BE2C (cell line): ENCODE results near the gene ATP1B3.
"Not testable (repeated sequence)": the region's sequence is repeated elsewhere in the genome, so short reads cannot be mapped to it uniquely, and the experiment has no call there.

Experiments
- DNase-seq: peaks from one replicate; pipeline ENCODE4 v3.0.0-alpha.2; 2020
- H3K27me3 ChIP-seq: fragments of 250-450 bp; sonication (Bioruptor Pico); 2 replicates; pipeline ENCODE4 v1.5.1; 2020; ENCODE audit warnings: mild to moderate bottlenecking
- H3K36me3 ChIP-seq: fragments of 250-450 bp; sonication (Bioruptor Pico); 2 replicates; pipeline ENCODE4 v1.5.1; 2020; ENCODE audit warnings: mild to moderate bottlenecking
- H3K4me1 ChIP-seq: fragments of 250-450 bp; sonication (Bioruptor Pico); 2 replicates; pipeline ENCODE4 v1.5.1; 2020
- H3K4me3 ChIP-seq: 2 replicates; pipeline ENCODE4 v1.5.1; 2011; ENCODE audit warnings: low read depth, low read length
- H3K9me3 ChIP-seq: fragments of 250-450 bp; sonication (Bioruptor Pico); 2 replicates; pipeline ENCODE4 v1.5.1; 2020
- CTCF ChIP-seq: IDR thresholded peaks from 2 replicates; pipeline ENCODE4 v1.5.1; 2012; ENCODE audit warnings: mild to moderate bottlenecking, low read depth, low read length

ATP1B3 gene

GRCh38 chr3:141876891-141877621 lies 613 bp downstream of the ATP1B3 start:
- H3K9me3 ChIP-seq, result no peaks in the 10 kb centered on the region
- H3K4me1 ChIP-seq, result peaks cover 8% of the 10 kb centered on the region
- H3K36me3 ChIP-seq, result peaks cover 22% of the 10 kb centered on the region
- peak; percentile 54 for DNase-seq
- TF ChIP-seq CTCF, result no peak
- H3K4me3 ChIP-seq, result peak overlapping the region; percentile 95
- no peaks in the 10 kb centered on the region for H3K27me3 ChIP-seq

- TF ChIP-seq CTCF, result no peak
- Histone ChIP-seq H3K4me3 (peak overlapping the region; percentile 95), H3K27me3 (no peaks in the 10 kb centered on the region), H3K36me3 (peaks cover 22% of the 10 kb centered on the region), H3K4me1 (peaks cover 8% of the 10 kb centered on the region), H3K9me3 (no peaks in the 10 kb centered on the region)
- no peak for DNase-seq
Observed at GRCh38 chr3:141877911-141878310, 1.5 kb downstream of the ATP1B3 start.

- no peak for DNase-seq
- peaks cover 22% of the 10 kb centered on the region for H3K36me3 ChIP-seq
- H3K4me3 ChIP-seq, result peak overlapping the region; percentile 95
- no peaks in the 10 kb centered on the region for H3K27me3 ChIP-seq
- peaks cover 8% of the 10 kb centered on the region for H3K4me1 ChIP-seq
- TF ChIP-seq CTCF, result no peak
- no peaks in the 10 kb centered on the region for H3K9me3 ChIP-seq
Observed at GRCh38 chr3:141878326-141878725, 1.9 kb downstream of the ATP1B3 start.

- Histone ChIP-seq H3K4me3 (peak overlapping the region; percentile 95), H3K9me3 (no peaks in the 10 kb centered on the region), H3K4me1 (peaks cover 8% of the 10 kb centered on the region), H3K27me3 (no peaks in the 10 kb centered on the region), H3K36me3 (peaks cover 22% of the 10 kb centered on the region)
- TF ChIP-seq CTCF, result no peak
- DNase-seq, result peak; percentile 24
Observed at GRCh38 chr3:141878817-141879216, 2.4 kb downstream of the ATP1B3 start.

- H3K9me3 ChIP-seq, result no peaks in the 10 kb centered on the region
- H3K36me3 ChIP-seq, result peaks cover 25% of the 10 kb centered on the region
- no peak for DNase-seq
- H3K4me3 ChIP-seq, result no peak overlapping the region
- no peaks in the 10 kb centered on the region for H3K27me3 ChIP-seq
- peaks cover 8% of the 10 kb centered on the region for H3K4me1 ChIP-seq
- TF ChIP-seq CTCF, result no peak
Observed at GRCh38 chr3:141881702-141882101, 5.3 kb downstream of the ATP1B3 start.

GRCh38 chr3:141887051-141887450 lies 10.6 kb downstream of the ATP1B3 start:
- Histone ChIP-seq H3K4me3 (no peak overlapping the region), H3K4me1 (no peaks in the 10 kb centered on the region), H3K36me3 (peaks cover 10% of the 10 kb centered on the region), H3K27me3 (no peaks in the 10 kb centered on the region), H3K9me3 (no peaks in the 10 kb centered on the region)
- TF ChIP-seq CTCF, result no peak
- DNase-seq, result no peak

GRCh38 chr3:141888548-141888947 lies 12.1 kb downstream of the ATP1B3 start:
- H3K36me3 ChIP-seq, H3K4me1 ChIP-seq, H3K9me3 ChIP-seq, H3K27me3 ChIP-seq, DNase-seq, H3K4me3 ChIP-seq: not testable (repeated sequence)
